Mesothelial cell of epicardium (in vitro differentiated cells): ENCODE data around the gene TEPSIN. TPM values are rescaled to one million over a fixed set of nuclear protein-coding genes. Genes with fewer than 3 reads are reported as not detected.

Experiments
- DNase-seq, 2 experiments: peaks; one replicate each; pipeline ENCODE4 v3.0.0; 2021; ENCODE audit warnings: low spot score in 2 of 2; ENCODE audit not compliant: unreplicated experiment in 2 of 2
- H3K27ac Mint-ChIP-seq: 2 replicates; pipeline ENCODE4 v1.8.0; 2021; ENCODE audit warnings: mixed read lengths
- H3K27me3 Mint-ChIP-seq: 2 replicates; pipeline ENCODE4 v1.8.0; 2021; ENCODE audit warnings: low read depth, mixed read lengths
- H3K36me3 Mint-ChIP-seq: 2 replicates; pipeline ENCODE4 v1.8.0; 2021; ENCODE audit warnings: mixed read lengths
- H3K4me1 Mint-ChIP-seq: 2 replicates; pipeline ENCODE4 v1.8.0; 2021; ENCODE audit warnings: mixed read lengths
- H3K4me3 Mint-ChIP-seq: 2 replicates; pipeline ENCODE4 v1.8.0; 2021; ENCODE audit warnings: mild to moderate bottlenecking, moderate library complexity, mixed read lengths
- H3K9me3 Mint-ChIP-seq: 2 replicates; pipeline ENCODE4 v1.8.0; 2021; ENCODE audit warnings: mixed read lengths
- CTCF ChIP-seq: fragments of 200-600 bp; sonication (generic); IDR thresholded peaks from one replicate; pipeline ENCODE4 v1.5.0; 2021; ENCODE audit warnings: antibody characterized with exemption; ENCODE audit not compliant: unreplicated experiment
- total RNA-seq: library from RNA; stranded (reverse); gene quantifications from 3 replicates; pipeline ENCODE4 v1.2.1, GENCODE V29; 2021

The TEPSIN gene
- total RNA-seq, 1 donor from 2014 or later: 44.6 TPM

GRCh38 chr17:81231766-81232581 is 6.9 kb downstream of the TEPSIN start:
- H3K4me3 Mint-ChIP-seq: no peak overlapping the region
- no peaks in the 10 kb centered on the region for H3K27me3 Mint-ChIP-seq
- no peak for DNase-seq
- no peak for TF ChIP-seq CTCF
- H3K27ac Mint-ChIP-seq: no peak overlapping the region
- peaks cover 28% of the 10 kb centered on the region for H3K36me3 Mint-ChIP-seq
- peaks cover 6% of the 10 kb centered on the region for H3K4me1 Mint-ChIP-seq
- H3K9me3 Mint-ChIP-seq: no peaks in the 10 kb centered on the region

GRCh38 chr17:81231121-81231645 is 7.7 kb downstream of the TEPSIN start:
- H3K27ac Mint-ChIP-seq: no peak overlapping the region
- no peaks in the 10 kb centered on the region for H3K27me3 Mint-ChIP-seq
- H3K4me3 Mint-ChIP-seq: no peak overlapping the region
- no peak for TF ChIP-seq CTCF
- no peaks in the 10 kb centered on the region for H3K9me3 Mint-ChIP-seq
- peaks cover 28% of the 10 kb centered on the region for H3K36me3 Mint-ChIP-seq
- DNase-seq: no peak
- peaks cover 6% of the 10 kb centered on the region for H3K4me1 Mint-ChIP-seq

GRCh38 chr17:81230043-81230820 is 8.6 kb downstream of the TEPSIN start:
- Mint-ChIP-seq H3K4me1 (peaks cover 6% of the 10 kb centered on the region), H3K36me3 (peaks cover 28% of the 10 kb centered on the region), H3K9me3 (peaks cover 5% of the 10 kb centered on the region), H3K27me3 (no peaks in the 10 kb centered on the region), H3K27ac (no peak overlapping the region), H3K4me3 (no peak overlapping the region)
- no peak for TF ChIP-seq CTCF
- no peak for DNase-seq

- H3K4me3 Mint-ChIP-seq: no peak overlapping the region
- no peak for TF ChIP-seq CTCF
- DNase-seq: no peak
- peaks cover 5% of the 10 kb centered on the region for H3K9me3 Mint-ChIP-seq
- H3K27ac Mint-ChIP-seq: no peak overlapping the region
- H3K4me1 Mint-ChIP-seq: no peaks in the 10 kb centered on the region
- no peaks in the 10 kb centered on the region for H3K27me3 Mint-ChIP-seq
- H3K36me3 Mint-ChIP-seq: peaks cover 24% of the 10 kb centered on the region
These were observed 9.3 kb downstream of the TEPSIN start for GRCh38 chr17:81229666-81229920.

- TF ChIP-seq CTCF: no peak
- Mint-ChIP-seq H3K4me1 (no peaks in the 10 kb centered on the region), H3K4me3 (no peak overlapping the region), H3K36me3 (peaks cover 23% of the 10 kb centered on the region), H3K27ac (no peak overlapping the region), H3K9me3 (peaks cover 5% of the 10 kb centered on the region), H3K27me3 (no peaks in the 10 kb centered on the region)
- no peak for DNase-seq
These were observed 9.8 kb downstream of the TEPSIN start for GRCh38 chr17:81228834-81229665.
